Spleen (tissue), 13 donors: ENCODE data around the gene FEM1B. TPM values are rescaled to one million over a fixed set of nuclear protein-coding genes. Genes with fewer than 3 reads are reported as not detected.

Experiments used
- DNase-seq: peaks from one replicate; pipeline ENCODE4 v3.0.0-alpha.2; 2020
- H3K27ac ChIP-seq, 8 donors: fragments of 200-600 bp; sonication (generic) in 7 of 8; 1 replicate in 4 of 8; 2 replicates in 4 of 8; pipeline versions ENCODE4 v1.5.0 to v1.8.0; 2016 to 2021; ENCODE audit warnings: inconsistent platforms in 4 of 8, mild to moderate bottlenecking in 4 of 8, moderate library complexity in 1 of 8
- H3K27me3 ChIP-seq, 7 donors: fragments of 200-600 bp; sonication (generic) in 6 of 7; replicated peaks in 1 of 7; 1 replicate in 4 of 7; 2 replicates in 3 of 7; pipeline versions ENCODE4 v1.5.0 to v1.8.0; 2016 to 2021; ENCODE audit warnings: inconsistent platforms in 3 of 7, mild to moderate bottlenecking in 1 of 7
- H3K36me3 ChIP-seq, 6 donors: fragments of 200-600 bp; sonication (generic) in 5 of 6; 1 replicate in 4 of 6; 2 replicates in 2 of 6; pipeline versions ENCODE4 v1.5.0 to v1.8.0; 2016 to 2021; ENCODE audit warnings: inconsistent platforms in 2 of 6
- H3K4me1 ChIP-seq, 6 donors: fragments of 200-600 bp; sonication (generic) in 5 of 6; 1 replicate in 3 of 6; 2 replicates in 3 of 6; pipeline versions ENCODE4 v1.5.0 to v1.8.0; 2016 to 2021; ENCODE audit warnings: inconsistent platforms in 3 of 6
- H3K4me3 ChIP-seq, 8 donors: fragments of 200-600 bp; sonication (generic) in 7 of 8; 1 replicate in 4 of 8; 2 replicates in 4 of 8; pipeline versions ENCODE4 v1.5.0 to v1.8.0; 2016 to 2021; ENCODE audit warnings: inconsistent platforms in 4 of 8, mild to moderate bottlenecking in 4 of 8, moderate library complexity in 2 of 8
- H3K9me3 ChIP-seq, 8 donors: fragments of 200-600 bp; sonication (generic) in 7 of 8; 1 replicate in 4 of 8; 2 replicates in 4 of 8; pipeline versions ENCODE4 v1.5.0 to v1.8.0; 2016 to 2021; ENCODE audit warnings: inconsistent platforms in 4 of 8
- POLR2A ChIP-seq, 3 donors: fragments of 450-650 bp; IDR thresholded peaks; one replicate each; pipeline ENCODE4 v1.5.1; 2017; ENCODE audit warnings: antibody characterized with exemption in 3 of 3, mild to moderate bottlenecking in 1 of 3
- POLR2AphosphoS5 ChIP-seq, 3 donors: sonication (generic); formaldehyde crosslinking; IDR thresholded peaks; one replicate each; pipeline ENCODE4 v1.5.1; 2017; ENCODE audit warnings: antibody characterized with exemption in 3 of 3
- WGBS, 5 donors: extraction: QIAGEN DNeasy Blood & Tissue Kit in 3 of 5; methylation state at CpG; one replicate each; pipeline versions ENCODE4 v1.1.5 to v1.1.7; 2013 to 2018; 5-methylcytosine and 5-hydroxymethylcytosine counted together
- intact Hi-C: fragments of 100-400 bp; cut with DNase I; formaldehyde crosslinking; loops from one replicate; pipeline ENCODE4 v1.15.0; 2023; ENCODE audit warnings: low total_unique reads
- long read RNA-seq, 2 donors: transcript quantifications; one replicate each; lab custom pipeline, GENCODE V29; 2026
- polyA plus RNA-seq, 3 donors: library from polyadenylated mRNA; stranded (reverse); fragments of 200-250 nt; gene quantifications; one replicate each; pipeline ENCODE4 v1.2.1, GENCODE V29; 2013
- total RNA-seq, 7 donors: library from RNA; depleted of rRNA in 3 of 7; stranded (reverse); fragments of >200 nt in 3 of 7; fragmentation: NEBNext Ultra II Directional in 4 of 7; extraction: Animal tissue kit (Norgen Biotek cat#: 25700) in 4 of 7; gene quantifications; one replicate each; pipeline versions ENCODE4 v1.1.0 to v1.2.1, GENCODE V29; 2016 to 2021
- TF ChIP-seq, protein P1 (sequence below), 11 experiments: fragments of 200-600 bp in 7 of 11; fragments of 450-650 bp in 4 of 11; sonication (generic) in 4 of 11; IDR thresholded peaks in 8 of 11; conservative IDR thresholded peaks in 3 of 11; 1 replicate in 7 of 11; 2 replicates in 4 of 11; pipeline versions ENCODE4 v1.4.0 to v1.8.0; 2016 to 2021; ENCODE audit warnings: antibody characterized with exemption in 11 of 11, inconsistent platforms in 4 of 11, mild to moderate bottlenecking in 1 of 11
- donor health status: healthy with polysubstance abuse.
- donor health status: DM: no; HTN: no; CAD: no; lungs with moderate emphysema.
- donor health status: DM: no; HTN: no; CAD: no.
- donor health status: Bipolar disorder and iron deficiency.
- donor health status: healthy.
- donor health status: DM: no; HTN: no; CAD: no.
- donor health status: DM: yes; HTN: yes; CAD: no.

FEM1B gene
- total RNA-seq (10 to 100 TPM; 43.5 to 63.5 (median 45.6) TPM), polyA plus RNA-seq (10 to 100 TPM in 1 of 3 donors, 1 to 10 TPM in 2; 6.2 to 10.4 (median 7.5) TPM)
- long read RNA-seq, donor 1, full-length matches to known transcripts, result 8 of 8 reads
- long read RNA-seq, donor 1, partial matches to known transcripts, result 0 of 8 reads
- long read RNA-seq, donor 1, other reads (novel, unspliced or antisense), result 0 of 8 reads
- long read RNA-seq, donor 2, full-length matches to known transcripts, result 9 of 9 reads
- long read RNA-seq, donor 2, partial matches to known transcripts, result 0 of 9 reads
- long read RNA-seq, donor 2, other reads (novel, unspliced or antisense), result 0 of 9 reads

DNA sequence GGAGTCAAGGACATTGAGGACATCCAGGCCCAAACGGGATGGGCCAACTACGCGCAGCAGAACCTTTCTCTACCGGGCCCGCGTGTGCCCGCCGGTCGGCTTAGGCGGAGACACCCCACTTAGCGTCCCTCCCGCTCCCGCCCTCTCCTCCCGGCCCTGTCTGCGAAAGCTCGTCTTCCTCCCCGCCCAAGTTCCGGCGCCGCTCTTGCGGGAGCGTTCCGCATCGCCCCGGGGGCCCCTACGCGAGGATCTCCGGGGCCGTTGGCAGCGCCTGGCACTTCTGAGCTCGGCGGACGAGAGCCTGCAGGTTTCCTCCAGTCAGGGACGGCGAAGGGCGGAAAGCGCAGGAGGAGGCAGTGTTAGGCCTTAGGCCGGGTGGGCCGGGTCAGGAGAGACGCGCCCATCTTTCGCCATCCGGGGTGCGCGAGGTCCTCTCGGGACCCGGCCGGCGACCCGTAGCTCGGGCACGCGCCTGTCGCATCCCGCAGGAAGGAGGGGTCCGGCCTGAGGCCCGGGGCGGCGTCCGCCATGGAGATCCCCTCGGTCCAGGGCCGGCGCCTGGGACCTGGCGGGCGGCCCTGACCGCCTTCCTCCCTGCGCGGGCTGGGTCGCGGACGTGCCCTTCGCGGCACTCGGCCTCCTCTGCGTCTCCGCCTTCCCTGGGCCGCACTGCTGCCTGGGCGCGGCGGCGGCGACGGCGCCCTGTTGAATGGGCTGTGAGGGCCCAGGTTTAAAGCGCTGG, at the start of gene FEM1B:
Gene FEM1B, plus strand, starts transcription at position 143 of the 742 bp plus-strand sequence. CDS start 673 bp downstream, outside the sequence.
- TF ChIP-seq POLR2AphosphoS5 (IDR thresholded peaks at IDR 0.05), result peak; percentile 90 to 96 (median 91)
- peak; percentile 12 to 56 (median 44) for TF ChIP-seq POLR2A (IDR thresholded peaks at IDR 0.05)
- TF ChIP-seq, protein P1, sequence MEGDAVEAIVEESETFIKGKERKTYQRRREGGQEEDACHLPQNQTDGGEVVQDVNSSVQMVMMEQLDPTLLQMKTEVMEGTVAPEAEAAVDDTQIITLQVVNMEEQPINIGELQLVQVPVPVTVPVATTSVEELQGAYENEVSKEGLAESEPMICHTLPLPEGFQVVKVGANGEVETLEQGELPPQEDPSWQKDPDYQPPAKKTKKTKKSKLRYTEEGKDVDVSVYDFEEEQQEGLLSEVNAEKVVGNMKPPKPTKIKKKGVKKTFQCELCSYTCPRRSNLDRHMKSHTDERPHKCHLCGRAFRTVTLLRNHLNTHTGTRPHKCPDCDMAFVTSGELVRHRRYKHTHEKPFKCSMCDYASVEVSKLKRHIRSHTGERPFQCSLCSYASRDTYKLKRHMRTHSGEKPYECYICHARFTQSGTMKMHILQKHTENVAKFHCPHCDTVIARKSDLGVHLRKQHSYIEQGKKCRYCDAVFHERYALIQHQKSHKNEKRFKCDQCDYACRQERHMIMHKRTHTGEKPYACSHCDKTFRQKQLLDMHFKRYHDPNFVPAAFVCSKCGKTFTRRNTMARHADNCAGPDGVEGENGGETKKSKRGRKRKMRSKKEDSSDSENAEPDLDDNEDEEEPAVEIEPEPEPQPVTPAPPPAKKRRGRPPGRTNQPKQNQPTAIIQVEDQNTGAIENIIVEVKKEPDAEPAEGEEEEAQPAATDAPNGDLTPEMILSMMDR (IDR thresholded peaks at IDR 0.05 in 8 of 11, conservative IDR thresholded peaks at IDR 0.05 in 3 of 11), result peak in 1 of 11 experiments; percentile 21
- WGBS, 5 donors, result 0% methylated on average over 18 to 85 of the region's 85 CpGs; no CpG with 5 or more reads in 1 of the 5 donors
- H3K4me3 ChIP-seq, result peak within 1 kb of the TSS; percentile 61 to 95 (median 84)
- H3K36me3 ChIP-seq, result no peaks in the 10 kb centered on the region
- intact Hi-C loops, result no loop called here
- H3K27ac ChIP-seq, result peak within 1 kb of the TSS; percentile 94 to 99 (median 98)
- no peaks in the 10 kb centered on the region for H3K9me3 ChIP-seq
- H3K4me1 ChIP-seq, result peaks cover 31 to 61% (median 53%) of the 10 kb centered on the region in 6 donors
- DNase-seq, result peak; percentile 97
- H3K27me3 ChIP-seq, result no peaks in the 10 kb centered on the region

DNA sequence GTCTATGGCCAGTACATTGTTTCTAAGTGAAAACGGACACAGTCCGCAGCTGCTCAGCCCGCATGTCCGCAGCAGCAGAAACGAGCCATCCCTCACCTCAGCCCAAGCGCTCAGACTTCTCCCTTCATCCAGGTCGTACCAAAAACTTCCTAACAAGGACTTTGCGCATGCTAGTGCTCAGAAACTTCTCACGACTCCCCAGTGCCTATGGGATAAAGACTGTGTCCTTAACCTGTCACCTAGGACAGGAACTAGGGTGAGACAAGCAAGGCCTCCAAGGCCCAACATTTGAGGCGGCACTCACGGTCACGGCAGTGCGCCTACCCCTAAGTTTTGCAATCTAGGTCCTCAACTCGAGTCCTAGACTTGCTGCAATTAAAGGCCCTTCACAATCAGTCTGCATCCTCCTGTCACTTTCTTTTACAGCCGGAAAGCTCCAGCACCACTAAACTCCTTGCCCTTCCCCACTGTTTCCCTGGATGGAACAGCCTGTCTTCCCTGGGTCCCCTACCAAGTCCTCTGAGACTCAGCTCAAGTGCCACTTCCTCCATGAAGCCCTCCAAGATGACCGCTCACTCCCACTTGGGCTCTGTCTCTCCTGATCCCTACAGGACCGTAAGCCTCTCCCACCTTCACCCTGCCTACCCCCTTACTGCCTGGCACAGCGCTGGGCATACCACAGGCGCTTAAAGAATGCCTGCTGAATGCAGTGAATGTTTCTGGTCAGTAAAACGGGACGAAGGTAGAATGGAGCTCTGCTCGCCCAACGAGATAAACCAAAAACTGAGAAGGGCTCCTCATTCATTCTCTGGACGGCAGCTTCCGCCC, 49.2 kb upstream of the FEM1B start:
- TF ChIP-seq, protein P1 (IDR thresholded peaks at IDR 0.05 in 8 of 11, conservative IDR thresholded peaks at IDR 0.05 in 3 of 11), result no peak
- TF ChIP-seq POLR2A (IDR thresholded peaks at IDR 0.05) (no peak), POLR2AphosphoS5 (IDR thresholded peaks at IDR 0.05) (no peak)
- no peak for DNase-seq
- H3K27ac ChIP-seq, result peak overlapping the region; percentile 43 to 93 (median 86)
- 34 to 45% (median 38%) methylated on average over 24 to 25 of the region's 25 CpGs for WGBS, 5 donors
- H3K4me3 ChIP-seq, result peak overlapping the region; percentile 81 to 96 (median 92)
- H3K4me1 ChIP-seq, result peaks cover 13 to 75% (median 39%) of the 10 kb centered on the region in 6 donors
- intact Hi-C loops, result no loop called here
- H3K36me3 ChIP-seq, result no peaks in the 10 kb centered on the region
- H3K27me3 ChIP-seq, result no peaks in the 10 kb centered on the region
- no peaks in the 10 kb centered on the region for H3K9me3 ChIP-seq

DNA sequence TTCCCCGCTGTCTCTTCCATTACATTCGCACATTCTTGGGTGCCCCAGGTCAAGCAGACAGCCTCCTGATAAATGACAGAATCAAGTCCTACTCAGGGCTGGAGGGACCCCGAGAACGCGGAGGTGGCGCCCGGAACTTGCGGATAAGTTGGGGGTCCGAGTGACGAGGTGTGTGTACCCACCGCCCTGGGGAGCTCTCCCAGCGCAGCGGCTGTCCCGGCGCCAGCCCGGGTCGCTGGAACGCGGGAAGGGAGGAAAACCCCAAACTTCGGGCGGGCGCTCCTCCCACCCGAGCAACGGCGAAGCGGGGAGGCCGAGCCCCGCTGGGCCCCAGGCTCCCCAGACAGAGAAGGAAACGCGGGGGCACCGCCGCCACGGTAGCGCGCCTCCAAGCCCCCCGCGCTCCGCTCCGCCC, 48.6 kb upstream of the FEM1B start:
- DNase-seq, result no peak
- Histone ChIP-seq H3K9me3 (no peaks in the 10 kb centered on the region), H3K36me3 (no peaks in the 10 kb centered on the region), H3K27me3 (no peaks in the 10 kb centered on the region), H3K27ac (peak overlapping the region; percentile 43 to 93 (median 86)), H3K4me1 (peaks cover 13 to 80% (median 39%) of the 10 kb centered on the region in 6 donors), H3K4me3 (peak overlapping the region; percentile 81 to 96 (median 92))
- intact Hi-C loops, result no loop called here
- WGBS, 5 donors, result 0 to 1% (median 0%) methylated on average over 19 to 39 of the region's 39 CpGs
- TF ChIP-seq, protein P1 (IDR thresholded peaks at IDR 0.05 in 8 of 11, conservative IDR thresholded peaks at IDR 0.05 in 3 of 11), result no peak
- TF ChIP-seq POLR2A (IDR thresholded peaks at IDR 0.05) (no peak), POLR2AphosphoS5 (IDR thresholded peaks at IDR 0.05) (no peak)
